Liver (tissue), 9 donors: Measurements from ENCODE around the gene CMTM4. TPM values are rescaled to one million over a fixed set of nuclear protein-coding genes. Genes with fewer than 3 reads are reported as not detected.

Experiments
- DNase-seq: peaks from one replicate; pipeline ENCODE4 v3.0.0-alpha.2; 2017; ENCODE audit warnings: low spot score
- H3K27ac ChIP-seq, 2 donors: one replicate each; pipeline ENCODE4 v1.7.0; 2013; ENCODE audit warnings: inconsistent platforms in 2 of 2, low read length in 2 of 2, control low read depth in 1 of 2, low read depth in 1 of 2, mild to moderate bottlenecking in 1 of 2
- H3K27me3 ChIP-seq, 4 donors: one replicate each; pipeline versions ENCODE4 v1.6.1 to v1.7.0; 2013; ENCODE audit warnings: low read length in 3 of 4, inconsistent platforms in 1 of 4, mild to moderate bottlenecking in 1 of 4, moderate library complexity in 1 of 4; ENCODE audit not compliant: control insufficient read depth in 4 of 4, insufficient read depth in 4 of 4
- H3K36me3 ChIP-seq, 4 donors: one replicate each; pipeline versions ENCODE4 v1.6.1 to v1.7.0; 2013; ENCODE audit warnings: low read length in 3 of 4, mild to moderate bottlenecking in 3 of 4, low read depth in 1 of 4, moderate library complexity in 1 of 4; ENCODE audit not compliant: control insufficient read depth in 4 of 4, insufficient read depth in 3 of 4
- H3K4me1 ChIP-seq, 4 donors: one replicate each; pipeline versions ENCODE4 v1.6.1 to v1.7.0; 2013; ENCODE audit warnings: low read length in 3 of 4, mild to moderate bottlenecking in 3 of 4, moderate library complexity in 1 of 4; ENCODE audit not compliant: control insufficient read depth in 4 of 4, insufficient read depth in 4 of 4
- H3K4me3 ChIP-seq, 3 donors: one replicate each; pipeline versions ENCODE4 v1.6.1 to v1.7.0; 2013; ENCODE audit warnings: low read length in 3 of 3, control low read depth in 1 of 3, low read depth in 1 of 3, mild to moderate bottlenecking in 1 of 3
- H3K9ac ChIP-seq, 2 donors: one replicate each; pipeline ENCODE4 v1.7.0; 2013; ENCODE audit warnings: low read length in 2 of 2, mild to moderate bottlenecking in 2 of 2, moderate library complexity in 2 of 2, control low read depth in 1 of 2, low read depth in 1 of 2
- H3K9me3 ChIP-seq, 4 donors: one replicate each; pipeline versions ENCODE4 v1.6.1 to v1.7.0; 2013; ENCODE audit warnings: low read length in 3 of 4; ENCODE audit not compliant: control insufficient read depth in 4 of 4
- ATF3 ChIP-seq: IDR thresholded peaks from 2 replicates; pipeline ENCODE4 v1.6.1; 2016; ENCODE audit warnings: antibody characterized with exemption
- CTCF ChIP-seq: fragments of 150-350 bp; IDR thresholded peaks from 2 replicates; pipeline ENCODE4 v1.5.1; 2017; ENCODE audit warnings: improper control_type of control experiment, low read depth, low read length; ENCODE audit not compliant: missing input control
- EGR1 ChIP-seq, 2 donors: IDR thresholded peaks; 2 replicates each; pipeline ENCODE4 v1.6.1; 2016 to 2018; ENCODE audit warnings: antibody characterized with exemption in 2 of 2, low read depth in 2 of 2
- FOXA1 ChIP-seq: IDR thresholded peaks from 2 replicates; pipeline ENCODE4 v1.6.1; 2016; ENCODE audit warnings: antibody characterized with exemption
- GABPA ChIP-seq, 2 donors: IDR thresholded peaks in 1 of 2; conservative IDR thresholded peaks in 1 of 2; 2 replicates each; pipeline ENCODE4 v1.6.1; 2016; ENCODE audit warnings: antibody characterized with exemption in 2 of 2, mild to moderate bottlenecking in 1 of 2, moderate library complexity in 1 of 2
- HNF4A ChIP-seq, 2 donors: conservative IDR thresholded peaks; 2 replicates each; pipeline ENCODE4 v1.6.1; 2016; ENCODE audit warnings: antibody characterized with exemption in 2 of 2, mild to moderate bottlenecking in 2 of 2
- HNF4G ChIP-seq: IDR thresholded peaks from 2 replicates; pipeline ENCODE4 v1.6.1; 2016; ENCODE audit warnings: antibody characterized with exemption
- JUND ChIP-seq, 2 donors: IDR thresholded peaks; 2 replicates each; pipeline ENCODE4 v1.6.1; 2016; ENCODE audit warnings: antibody characterized with exemption in 2 of 2
- MAX ChIP-seq: IDR thresholded peaks from 2 replicates; pipeline ENCODE4 v1.6.1; 2016; ENCODE audit warnings: antibody characterized with exemption
- NR2F2 ChIP-seq: IDR thresholded peaks from 2 replicates; pipeline ENCODE4 v1.6.1; 2016; ENCODE audit warnings: antibody characterized with exemption
- RAD21 ChIP-seq, 2 donors: IDR thresholded peaks; 2 replicates each; pipeline ENCODE4 v1.6.1; 2016; ENCODE audit warnings: antibody characterized with exemption in 2 of 2, mild to moderate bottlenecking in 2 of 2
- REST ChIP-seq: IDR thresholded peaks from 2 replicates; pipeline ENCODE4 v1.6.1; 2016; ENCODE audit warnings: antibody characterized with exemption, mild to moderate bottlenecking
- SP1 ChIP-seq: IDR thresholded peaks from 2 replicates; pipeline ENCODE4 v1.6.1; 2018; ENCODE audit warnings: antibody characterized with exemption, mild to moderate bottlenecking
- TAF1 ChIP-seq: conservative IDR thresholded peaks from 2 replicates; pipeline ENCODE4 v1.6.1; 2016; ENCODE audit warnings: antibody characterized with exemption, mild to moderate bottlenecking
- YY1 ChIP-seq: IDR thresholded peaks from 2 replicates; pipeline ENCODE4 v1.6.1; 2016; ENCODE audit warnings: antibody characterized with exemption, mild to moderate bottlenecking
- ZBTB33 ChIP-seq: IDR thresholded peaks from 2 replicates; pipeline ENCODE4 v1.6.1; 2016; ENCODE audit warnings: antibody characterized with exemption
- WGBS: extraction: QIAGEN DNeasy Blood & Tissue Kit; methylation state at CpG from one replicate; pipeline ENCODE4 v1.1.7; 2013; 5-methylcytosine and 5-hydroxymethylcytosine counted together
- polyA plus RNA-seq, 2 donors: library from polyadenylated mRNA; stranded (reverse) in 1 of 2; unstranded in 1 of 2; fragments of 200-250 nt in 1 of 2; fragments of >200 nt in 1 of 2; fragmentation: Nextera tagmentation in 1 of 2; extraction: Ambion mirVana in 1 of 2; gene quantifications; one replicate each; pipeline versions ENCODE4 v1.2.1 to v1.2.3, GENCODE V29; 2013 to 2015
- total RNA-seq, 2 donors: library from RNA; depleted of rRNA; stranded (reverse); fragments of >200 nt; gene quantifications; one replicate each; pipeline ENCODE4 v1.2.3, GENCODE V29; 2014
- donor health status: healthy.
- donor health status: healthy.
- donor health status: healthy.
- donor health status: healthy.
- donor health status: healthy.

Gene CMTM4
- total and polyA plus RNA-seq, 4 donors: 2.9 to 19.7 (median 6.3) TPM

GRCh38 chr16:66618588-66619375, 77.8 kb downstream of the CMTM4 start:
- WGBS: 91% methylated on average over 10 of the region's 10 CpGs
- Histone ChIP-seq H3K4me3 (no peak overlapping the region), H3K4me1 (peaks cover 4 to 31% (median 19%) of the 10 kb centered on the region in 4 donors), H3K27ac (no peak overlapping the region), H3K9me3 (no peaks in the 10 kb centered on the region), H3K36me3 (peaks cover 0 to 6% (median 0%) of the 10 kb centered on the region in 4 donors), H3K9ac (no peak overlapping the region), H3K27me3 (no peaks in the 10 kb centered on the region)
- no peak for TF ChIP-seq GABPA (IDR thresholded peaks at IDR 0.05 in 1 of 2, conservative IDR thresholded peaks at IDR 0.05 in 1 of 2)
- no peak for DNase-seq

GRCh38 chr16:66617728-66618127, 78.8 kb downstream of the CMTM4 start:
- Histone ChIP-seq H3K27ac (no peak overlapping the region), H3K9ac (no peak overlapping the region), H3K27me3 (no peaks in the 10 kb centered on the region), H3K4me3 (no peak overlapping the region), H3K4me1 (peaks cover 4 to 31% (median 19%) of the 10 kb centered on the region in 4 donors), H3K36me3 (peaks cover 0 to 4% (median 1%) of the 10 kb centered on the region in 4 donors), H3K9me3 (no peaks in the 10 kb centered on the region)
- 77% methylated on average over 7 of the region's 7 CpGs for WGBS
- no peak for DNase-seq
- no peak for TF ChIP-seq REST
- TF ChIP-seq ATF3: no peak
- TF ChIP-seq HNF4A (conservative IDR thresholded peaks at IDR 0.05): no peak
- no peak for TF ChIP-seq JUND (IDR thresholded peaks at IDR 0.05)
- TF ChIP-seq RAD21 (IDR thresholded peaks at IDR 0.05): no peak
- no peak for TF ChIP-seq TAF1
- TF ChIP-seq SP1: no peak
- TF ChIP-seq NR2F2: no peak

GRCh38 chr16:66617010-66617434, 79.5 kb downstream of the CMTM4 start:
- no peak for DNase-seq
- H3K27ac ChIP-seq: peak overlapping the region; percentile 9 to 59
- peaks cover 4 to 31% (median 19%) of the 10 kb centered on the region in 4 donors for H3K4me1 ChIP-seq
- H3K36me3 ChIP-seq: peaks cover 0 to 3% (median 1%) of the 10 kb centered on the region in 4 donors
- H3K9ac ChIP-seq: peak overlapping the region in 1 of 2 donors; percentile 43
- H3K4me3 ChIP-seq: no peak overlapping the region
- 35% methylated on average over 2 of the region's 2 CpGs for WGBS
- H3K27me3 ChIP-seq: no peaks in the 10 kb centered on the region
- no peaks in the 10 kb centered on the region for H3K9me3 ChIP-seq
- TF ChIP-seq HNF4A (conservative IDR thresholded peaks at IDR 0.05) (peak; percentile 87 to 94), EGR1 (IDR thresholded peaks at IDR 0.05; ENCODE audit: low read depth in 2 of 2) (peak in 1 of 2 donors; percentile 56), ATF3 (no peak), MAX (no peak), NR2F2 (no peak), YY1 (peak; percentile 37), RAD21 (IDR thresholded peaks at IDR 0.05) (peak; percentile 14 to 25), HNF4G (no peak), FOXA1 (peak; percentile 15), ZBTB33 (no peak), TAF1 (no peak), CTCF (no peak), SP1 (peak; percentile 47), JUND (IDR thresholded peaks at IDR 0.05) (peak in 1 of 2 donors; percentile 84)
